Colonic mucosa (tissue), 4 donors: ENCODE results near the gene NAA40. TPM values are rescaled to one million over a fixed set of nuclear protein-coding genes. Genes with fewer than 3 reads are reported as not detected.

ENCODE experiments used
- DNase-seq: peaks from one replicate; pipeline ENCODE4 v3.0.0-alpha.2; 2020
- H3K27ac ChIP-seq: fragments of 200-600 bp; one replicate; pipeline ENCODE4 v1.8.0; 2021
- H3K27me3 ChIP-seq: fragments of 200-600 bp; one replicate; pipeline ENCODE4 v1.8.0; 2021
- H3K36me3 ChIP-seq: fragments of 200-600 bp; one replicate; pipeline ENCODE4 v1.8.0; 2021
- H3K4me1 ChIP-seq: fragments of 200-600 bp; one replicate; pipeline ENCODE4 v1.8.0; 2021; ENCODE audit warnings: mild to moderate bottlenecking
- H3K4me3 ChIP-seq: fragments of 200-600 bp; one replicate; pipeline ENCODE4 v1.8.0; 2021
- H3K9ac ChIP-seq, 2 donors: one replicate each; pipeline ENCODE4 v1.7.0; 2013; ENCODE audit warnings: control low read depth in 2 of 2, low read depth in 2 of 2, low read length in 2 of 2
- H3K9me3 ChIP-seq: fragments of 200-600 bp; one replicate; pipeline ENCODE4 v1.8.0; 2021
- CTCF ChIP-seq: fragments of 200-600 bp; IDR thresholded peaks from one replicate; pipeline ENCODE4 v1.8.0; 2022; ENCODE audit warnings: antibody characterized with exemption, mild to moderate bottlenecking
- intact Hi-C: fragments of 100-400 bp; cut with DNase I; formaldehyde crosslinking; loops from one replicate; pipeline ENCODE4 v1.14.1; 2022
- total RNA-seq, 2 donors: library from RNA; stranded (reverse); fragmentation: NEBNext Ultra II Directional in 1 of 2; extraction: Animal tissue kit (Norgen Biotek cat#: 25700) in 1 of 2; gene quantifications; one replicate each; pipeline ENCODE4 v1.2.1, GENCODE V29; 2021
- donor health status: healthy.
- donor health status: DM: no; HTN: no; CAD: no.
- donor health status: DM: no; HTN: no; CAD: no.

The NAA40 gene
- total RNA-seq, 2 donors from 2014 or later: 20.5 to 32.9 TPM

- Histone ChIP-seq H3K36me3 (peaks cover 10% of the 10 kb centered on the region), H3K9me3 (no peaks in the 10 kb centered on the region), H3K4me1 (peaks cover 10% of the 10 kb centered on the region), H3K4me3 (no peak overlapping the region), H3K27ac (no peak overlapping the region), H3K9ac (no peak overlapping the region), H3K27me3 (no peaks in the 10 kb centered on the region)
- no peak for DNase-seq
- intact Hi-C loops: no loop called here
- TF ChIP-seq CTCF: no peak
These were observed 63.0 kb downstream of the NAA40 start for GRCh38 chr11:64001484-64002420.

- no peaks in the 10 kb centered on the region for H3K36me3 ChIP-seq
- no peak for DNase-seq
- no peak for TF ChIP-seq CTCF
- peaks cover 21% of the 10 kb centered on the region for H3K4me1 ChIP-seq
- no peaks in the 10 kb centered on the region for H3K9me3 ChIP-seq
- no peaks in the 10 kb centered on the region for H3K27me3 ChIP-seq
- H3K27ac ChIP-seq: no peak overlapping the region
- no peak overlapping the region for H3K9ac ChIP-seq
- intact Hi-C loops: no loop called here
- no peak overlapping the region for H3K4me3 ChIP-seq
These were observed 65.2 kb downstream of the NAA40 start for GRCh38 chr11:64003807-64004589.

- Histone ChIP-seq H3K4me1 (peaks cover 20% of the 10 kb centered on the region), H3K27me3 (no peaks in the 10 kb centered on the region), H3K9ac (no peak overlapping the region), H3K4me3 (no peak overlapping the region), H3K36me3 (no peaks in the 10 kb centered on the region), H3K27ac (no peak overlapping the region), H3K9me3 (no peaks in the 10 kb centered on the region)
- intact Hi-C loops: no loop called here
- TF ChIP-seq CTCF: no peak
- no peak for DNase-seq
These were observed 65.8 kb downstream of the NAA40 start for GRCh38 chr11:64004590-64004984.

- Histone ChIP-seq H3K27ac (no peak overlapping the region), H3K27me3 (no peaks in the 10 kb centered on the region), H3K4me3 (no peak overlapping the region), H3K9ac (no peak overlapping the region), H3K4me1 (peaks cover 12% of the 10 kb centered on the region), H3K9me3 (no peaks in the 10 kb centered on the region), H3K36me3 (no peaks in the 10 kb centered on the region)
- no peak for TF ChIP-seq CTCF
- DNase-seq: no peak
- intact Hi-C loops: no loop called here
These were observed 66.9 kb downstream of the NAA40 start for GRCh38 chr11:64005691-64006090.

- no peaks in the 10 kb centered on the region for H3K36me3 ChIP-seq
- H3K4me3 ChIP-seq: no peak overlapping the region
- no peaks in the 10 kb centered on the region for H3K9me3 ChIP-seq
- DNase-seq: no peak
- H3K27me3 ChIP-seq: no peaks in the 10 kb centered on the region
- H3K27ac ChIP-seq: no peak overlapping the region
- no peak overlapping the region for H3K9ac ChIP-seq
- intact Hi-C loops: no loop called here
- H3K4me1 ChIP-seq: peaks cover 12% of the 10 kb centered on the region
- TF ChIP-seq CTCF: no peak
These were observed 67.6 kb downstream of the NAA40 start for GRCh38 chr11:64006398-64006797.

Other genes with a start within 250 kb of the NAA40 start
- 1 to 10 TPM; 4.8 to 7.0 TPM for gene ZFTA, start 170.2 kb upstream of the NAA40 start, total RNA-seq
- 10 to 100 TPM in 1 of 2 donors, 1 to 10 TPM in 1; 9.3 to 11.8 TPM for gene SPINDOC, start 125.5 kb upstream of the NAA40 start, total RNA-seq
- 10 to 100 TPM; 86.8 to 96.8 TPM for gene MARK2, start 99.9 kb upstream of the NAA40 start, total RNA-seq
- gene RCOR2, start 21.8 kb upstream of the NAA40 start, total RNA-seq: 1 to 10 TPM; 4.8 to 5.2 TPM
- gene COX8A, start 35.6 kb downstream of the NAA40 start, total RNA-seq: 100 to 1,000 TPM; 647 to 875 TPM
- gene OTUB1, start 47.4 kb downstream of the NAA40 start, total RNA-seq: 10 to 100 TPM; 78.7 to 82.5 TPM
- gene FLRT1, start 96.9 kb downstream of the NAA40 start, total RNA-seq: under 1 TPM; 0.20 to 0.96 TPM
- gene MACROD1, start 227.1 kb downstream of the NAA40 start, total RNA-seq: 10 to 100 TPM; 18.6 to 22.9 TPM
- gene STIP1, start 247.2 kb downstream of the NAA40 start, total RNA-seq: 100 to 1,000 TPM in 1 of 2 donors, 10 to 100 TPM in 1; 95.5 to 232 TPM